Measurements from ENCODE around the gene BIRC3.

Gene BIRC3

GRCh38 chr11:102382384-102382783 is 65.1 kb downstream of the BIRC3 start:
- DNase-seq, result no peak

DNA sequence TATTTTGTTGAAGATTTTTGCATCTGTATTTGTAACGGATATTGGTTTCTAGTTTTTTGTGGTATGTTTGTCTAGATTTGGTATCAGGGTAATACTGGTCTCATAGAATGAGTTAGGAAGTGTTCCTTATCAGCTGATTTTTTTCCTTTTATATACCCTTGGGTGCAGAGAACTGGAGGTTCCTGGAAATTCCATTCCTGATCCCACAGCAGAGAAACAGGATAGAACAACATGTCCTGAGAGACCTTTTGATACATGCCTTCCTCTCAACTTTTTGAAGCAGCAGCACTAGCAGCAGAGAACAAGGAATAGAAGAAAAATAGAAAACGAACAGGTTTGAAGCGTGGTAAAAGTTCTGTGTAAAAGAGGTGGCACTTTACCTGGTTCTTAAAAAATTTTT is 66.6 kb downstream of the BIRC3 start:
- no peak for DNase-seq

- no peak for DNase-seq
Observed at GRCh38 chr11:102384419-102385079, 67.3 kb downstream of the BIRC3 start.

- no peak for DNase-seq
Observed at GRCh38 chr11:102385085-102386007, 68.1 kb downstream of the BIRC3 start.

- no peak for DNase-seq
Observed at GRCh38 chr11:102386136-102386734, 69.0 kb downstream of the BIRC3 start.

DNA sequence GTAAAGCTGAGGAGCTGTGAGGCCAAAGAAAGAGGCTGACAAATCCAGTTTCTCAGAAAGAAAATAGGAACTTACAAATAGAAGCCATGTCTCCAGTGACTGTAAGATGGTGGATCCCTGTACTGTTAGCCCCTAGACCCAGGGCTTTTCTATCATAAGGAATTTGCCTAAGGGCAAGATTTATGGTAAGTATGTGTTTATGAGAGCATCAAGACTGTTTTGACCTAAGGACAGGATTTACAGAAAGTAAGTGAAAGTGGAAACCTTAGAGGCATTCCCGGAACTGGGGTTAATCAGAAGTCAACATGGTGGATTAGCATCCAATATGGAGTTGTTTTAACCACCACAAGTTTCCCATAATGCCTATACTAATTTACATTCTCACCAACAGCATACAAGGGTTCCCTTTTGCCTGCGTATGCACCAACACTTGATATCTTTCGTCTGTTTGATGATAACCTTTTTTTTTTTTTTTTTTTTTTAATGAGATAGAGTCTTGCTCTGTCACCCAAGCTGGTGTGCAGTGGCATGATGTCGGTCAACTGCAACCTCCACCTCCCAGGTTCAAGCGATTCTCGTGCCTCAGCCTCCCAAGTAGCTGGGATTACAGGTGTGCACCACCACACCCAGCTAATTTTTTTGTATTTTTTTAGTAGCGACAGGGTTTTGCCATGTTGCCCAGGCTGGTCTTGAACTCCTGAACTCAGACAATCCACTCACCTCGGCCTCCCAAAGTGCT is 69.9 kb downstream of the BIRC3 start:
- DNase-seq, result no peak
